Ovary (tissue), 3 donors: ENCODE data around the gene CAB39L.

ENCODE experiments used
- POLR2A ChIP-seq: fragments of 450-650 bp; IDR thresholded peaks from one replicate; pipeline ENCODE4 v1.6.1; 2017; ENCODE audit warnings: antibody characterized with exemption, mild to moderate bottlenecking, moderate library complexity
- TF ChIP-seq, protein P1 (sequence below), 3 donors: fragments of 450-650 bp in 2 of 3; fragments of 200-600 bp in 1 of 3; IDR thresholded peaks; one replicate each; pipeline versions ENCODE4 v1.5.1 to v1.8.0; 2016 to 2022; ENCODE audit warnings: antibody characterized with exemption in 3 of 3, mild to moderate bottlenecking in 1 of 3
- donor health status: DM: no; HTN: no; CAD: no.

DNA sequence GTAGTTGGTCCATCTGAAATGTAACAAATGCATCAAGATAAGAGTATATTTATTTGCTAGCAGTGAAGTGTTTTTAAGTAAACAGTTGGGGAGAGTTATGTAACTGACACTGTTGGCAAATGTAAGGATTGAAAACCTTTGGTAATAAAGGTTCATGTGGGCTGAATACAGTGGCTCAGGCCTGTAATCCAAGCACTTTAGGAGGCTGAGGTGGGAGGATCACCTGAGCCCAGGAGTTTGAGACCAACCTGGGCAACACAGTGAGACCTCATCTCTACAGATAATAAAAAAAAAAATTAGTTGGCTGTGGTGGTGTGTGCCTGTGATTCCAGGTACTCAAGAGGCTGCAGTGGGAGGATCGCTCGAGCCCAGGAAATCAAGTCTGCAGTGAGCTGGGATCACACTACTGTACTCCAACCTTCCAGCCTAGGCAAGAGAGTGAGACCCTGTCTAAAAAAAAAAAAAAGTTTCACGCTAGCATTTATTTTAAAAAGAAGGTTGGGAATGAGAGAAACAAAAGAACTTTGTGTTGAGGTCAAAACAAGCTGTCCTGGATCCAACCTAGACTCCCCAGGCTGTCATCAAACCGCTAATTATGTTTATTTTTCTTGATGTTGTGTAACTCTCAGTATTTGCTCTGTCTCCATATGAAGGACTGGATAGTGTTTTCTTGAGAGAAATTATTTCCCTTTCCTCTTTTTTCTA, 20.9 kb upstream of the CAB39L start:
- TF ChIP-seq, protein P1, sequence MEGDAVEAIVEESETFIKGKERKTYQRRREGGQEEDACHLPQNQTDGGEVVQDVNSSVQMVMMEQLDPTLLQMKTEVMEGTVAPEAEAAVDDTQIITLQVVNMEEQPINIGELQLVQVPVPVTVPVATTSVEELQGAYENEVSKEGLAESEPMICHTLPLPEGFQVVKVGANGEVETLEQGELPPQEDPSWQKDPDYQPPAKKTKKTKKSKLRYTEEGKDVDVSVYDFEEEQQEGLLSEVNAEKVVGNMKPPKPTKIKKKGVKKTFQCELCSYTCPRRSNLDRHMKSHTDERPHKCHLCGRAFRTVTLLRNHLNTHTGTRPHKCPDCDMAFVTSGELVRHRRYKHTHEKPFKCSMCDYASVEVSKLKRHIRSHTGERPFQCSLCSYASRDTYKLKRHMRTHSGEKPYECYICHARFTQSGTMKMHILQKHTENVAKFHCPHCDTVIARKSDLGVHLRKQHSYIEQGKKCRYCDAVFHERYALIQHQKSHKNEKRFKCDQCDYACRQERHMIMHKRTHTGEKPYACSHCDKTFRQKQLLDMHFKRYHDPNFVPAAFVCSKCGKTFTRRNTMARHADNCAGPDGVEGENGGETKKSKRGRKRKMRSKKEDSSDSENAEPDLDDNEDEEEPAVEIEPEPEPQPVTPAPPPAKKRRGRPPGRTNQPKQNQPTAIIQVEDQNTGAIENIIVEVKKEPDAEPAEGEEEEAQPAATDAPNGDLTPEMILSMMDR (IDR thresholded peaks at IDR 0.05) = no peak
- no peak for TF ChIP-seq POLR2A
